ENCODE measurements around the gene TMEM37. TPM values are rescaled to one million over a fixed set of nuclear protein-coding genes. Genes with fewer than 3 reads are reported as not detected.

The TMEM37 gene, protein sequence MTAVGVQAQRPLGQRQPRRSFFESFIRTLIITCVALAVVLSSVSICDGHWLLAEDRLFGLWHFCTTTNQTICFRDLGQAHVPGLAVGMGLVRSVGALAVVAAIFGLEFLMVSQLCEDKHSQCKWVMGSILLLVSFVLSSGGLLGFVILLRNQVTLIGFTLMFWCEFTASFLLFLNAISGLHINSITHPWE
- total RNA-seq (2.0 TPM), polyA plus RNA-seq (ENCODE audit: insufficient read depth in 1 of 8, insufficient read length in 8 of 8, low replicate concordance in 1 of 8) (10 to 100 TPM in 1 of 8 donors, 1 to 10 TPM in 7; 3.3 to 10.9 (median 5.9) TPM)
- long read RNA-seq, donor 1, partial matches to known transcripts, result 0 of 2 reads
- long read RNA-seq, donor 1, other reads (novel, unspliced or antisense), result 0 of 2 reads
- long read RNA-seq, donor 2, result 0 reads
- long read RNA-seq, donor 3, transcript TMEM37-201 (2 exons, 1,688 nt), result major isoform, 7 of 12 reads
- long read RNA-seq, donor 3, partial matches to known transcripts, result 5 of 12 reads
- long read RNA-seq, donor 3, other reads (novel, unspliced or antisense), result 0 of 12 reads
- long read RNA-seq, donor 4, transcript TMEM37-201 (2 exons, 1,688 nt), result major isoform, 5 of 5 reads
- long read RNA-seq, donor 4, partial matches to known transcripts, result 0 of 5 reads
- long read RNA-seq, donor 4, other reads (novel, unspliced or antisense), result 0 of 5 reads
- long read RNA-seq, donor 5, partial matches to known transcripts, result 0 of 4 reads
- long read RNA-seq, donor 5, other reads (novel, unspliced or antisense), result 0 of 4 reads
- long read RNA-seq, donor 6, partial matches to known transcripts, result 0 of 4 reads
- long read RNA-seq, donor 6, other reads (novel, unspliced or antisense), result 0 of 4 reads
- long read RNA-seq, donor 7, transcript TMEM37-201 (2 exons, 1,688 nt), result major isoform, 5 of 5 reads
- long read RNA-seq, donor 7, partial matches to known transcripts, result 0 of 5 reads
- long read RNA-seq, donor 7, other reads (novel, unspliced or antisense), result 0 of 5 reads
- long read RNA-seq, donor 8, partial matches to known transcripts, result 0 of 3 reads
- long read RNA-seq, donor 8, other reads (novel, unspliced or antisense), result 0 of 3 reads
- long read RNA-seq, donor 9, partial matches to known transcripts, result 0 of 3 reads
- long read RNA-seq, donor 9, other reads (novel, unspliced or antisense), result 0 of 3 reads
- long read RNA-seq, donor 10, partial matches to known transcripts, result 0 of 4 reads
- long read RNA-seq, donor 10, other reads (novel, unspliced or antisense), result 0 of 4 reads
- long read RNA-seq, donor 11, transcript TMEM37-201 (2 exons, 1,688 nt), result major isoform, 5 of 5 reads
- long read RNA-seq, donor 11, partial matches to known transcripts, result 0 of 5 reads
- long read RNA-seq, donor 11, other reads (novel, unspliced or antisense), result 0 of 5 reads

DNA sequence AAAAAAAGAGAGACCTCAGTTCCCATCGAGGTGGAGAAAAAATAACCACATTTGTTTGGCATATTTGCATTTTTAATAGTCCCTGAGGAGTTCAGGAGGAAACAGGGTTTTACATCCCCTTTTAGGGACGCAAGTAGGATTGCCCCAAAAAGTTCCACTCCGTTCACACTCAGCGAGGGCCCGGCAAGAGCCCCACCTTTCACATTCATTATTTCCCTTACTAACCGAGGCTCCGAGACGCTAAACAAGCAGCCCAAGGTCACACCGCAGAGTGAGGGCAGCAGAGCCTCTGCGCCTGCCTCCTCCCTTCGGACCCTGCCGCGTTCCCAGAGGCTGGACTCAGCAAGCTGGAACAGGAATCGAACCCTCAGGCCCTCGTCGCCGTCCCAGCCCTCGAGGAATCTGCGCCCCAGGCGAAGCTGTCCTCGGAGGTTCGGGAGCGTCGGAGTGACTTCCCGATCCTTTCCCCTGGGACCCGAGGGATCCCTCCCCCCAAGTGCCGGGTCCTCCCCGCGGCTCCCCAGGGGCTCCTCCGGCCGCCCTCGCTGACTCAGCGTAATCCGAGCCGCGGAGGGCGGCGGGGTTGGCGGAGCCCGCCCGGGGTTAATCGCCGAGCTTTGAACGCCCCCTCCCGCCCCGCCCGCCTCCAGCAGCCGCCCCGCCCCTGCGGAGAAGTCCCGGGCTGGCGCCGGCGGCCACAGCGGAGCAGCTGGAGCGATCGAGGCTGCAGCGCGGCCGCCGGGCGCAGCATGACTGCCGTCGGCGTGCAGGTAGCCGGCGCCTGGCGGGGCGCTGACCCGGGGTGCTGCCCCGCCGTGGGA lies at the start of gene TMEM37:
TSS of gene TMEM37 (plus strand) at position 700 of the 821 bp plus-strand sequence. CDS start at position 750, 50 bp downstream.
- peaks cover 25% of the 10 kb centered on the region for H3K27me3 ChIP-seq (ENCODE audit: control insufficient read depth, insufficient read depth, low read length)
- peaks cover 46% of the 10 kb centered on the region for H3K4me1 ChIP-seq (ENCODE audit: control insufficient read depth, insufficient read depth, low read length)
- peak; percentile 84 for DNase-seq
- H3K36me3 ChIP-seq (ENCODE audit: control insufficient read depth, insufficient read depth, low read length), result no peaks in the 10 kb centered on the region
- H3K9me3 ChIP-seq (replicated peaks; ENCODE audit: control insufficient read depth, low read depth, low read length), result no peaks in the 10 kb centered on the region
- peak within 1 kb of the TSS; percentile 50 for H3K4me3 ChIP-seq (ENCODE audit: low read length)
- H3K27ac ChIP-seq (ENCODE audit: low read length), result peak within 1 kb of the TSS; percentile 55
- WGBS (ENCODE audit: insufficient coverage), result 2% methylated on average over 71 of the region's 72 CpGs

DNA sequence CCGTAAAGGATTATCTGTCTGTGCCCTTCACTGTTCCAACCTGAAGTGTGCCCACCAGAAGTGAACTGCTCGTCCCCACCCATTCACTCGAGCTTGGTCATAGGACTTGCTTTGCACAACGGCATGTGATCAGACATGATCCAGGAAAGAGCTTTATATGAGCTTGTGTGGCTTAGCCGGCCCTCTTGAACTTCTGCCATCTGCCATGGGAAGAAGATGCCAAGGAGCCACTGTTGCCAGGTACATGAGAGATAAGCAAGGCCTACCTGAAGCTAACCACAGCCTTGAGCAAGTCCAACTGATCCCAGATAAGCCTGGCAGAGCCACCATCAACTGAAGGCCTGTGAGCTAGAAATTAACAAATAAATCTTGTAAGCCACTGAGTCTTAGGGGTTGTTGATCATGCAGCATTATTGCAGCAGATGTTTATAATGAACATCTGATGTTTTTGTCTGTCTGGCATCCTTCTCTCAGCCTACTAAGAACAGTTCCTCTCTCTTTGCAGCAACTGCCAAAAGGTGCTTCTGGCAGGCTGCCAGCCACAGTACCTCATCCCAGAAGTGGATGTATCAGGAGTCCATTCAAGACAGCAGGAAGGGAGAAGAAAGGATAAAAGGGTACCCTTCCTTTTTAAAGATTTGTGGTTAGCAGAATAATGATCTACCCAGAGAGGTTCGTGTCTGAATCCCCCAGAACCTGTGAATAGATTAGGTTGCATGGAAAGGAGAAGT lies 48.1 kb upstream of the TMEM37 start:
- no peaks in the 10 kb centered on the region for H3K36me3 ChIP-seq (ENCODE audit: control insufficient read depth, insufficient read depth, low read length)
- H3K4me3 ChIP-seq (ENCODE audit: low read length), result no peak overlapping the region
- no peaks in the 10 kb centered on the region for H3K9me3 ChIP-seq (replicated peaks; ENCODE audit: control insufficient read depth, low read depth, low read length)
- peaks cover 7% of the 10 kb centered on the region for H3K4me1 ChIP-seq (ENCODE audit: control insufficient read depth, insufficient read depth, low read length)
- H3K27ac ChIP-seq (ENCODE audit: low read length), result no peak overlapping the region
- H3K27me3 ChIP-seq (ENCODE audit: control insufficient read depth, insufficient read depth, low read length), result no peaks in the 10 kb centered on the region
- WGBS (ENCODE audit: insufficient coverage), result 65% methylated on average over 5 of the region's 6 CpGs
- peak; percentile 20 for DNase-seq

DNA sequence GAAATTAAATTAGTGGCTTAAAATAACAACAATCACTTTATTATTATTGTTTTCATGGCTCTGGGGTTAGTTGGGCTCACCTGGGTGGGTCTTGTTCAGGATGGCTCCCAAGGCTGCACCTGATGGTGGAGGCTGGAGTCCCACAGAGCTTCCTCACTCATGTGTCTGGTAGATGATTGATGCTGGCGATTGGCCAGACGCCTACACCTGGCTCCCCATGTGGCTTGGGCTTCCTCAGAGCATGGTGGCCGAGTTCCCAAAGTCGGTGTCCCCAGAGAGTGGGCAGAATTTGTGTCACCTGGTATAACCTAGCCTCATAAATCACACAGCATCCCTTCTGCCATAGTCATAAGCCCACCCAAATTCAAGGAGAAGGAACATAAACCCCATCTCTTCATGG lies 46.7 kb upstream of the TMEM37 start:
- H3K27me3 ChIP-seq (ENCODE audit: control insufficient read depth, insufficient read depth, low read length), result no peaks in the 10 kb centered on the region
- WGBS (ENCODE audit: insufficient coverage), result 72% methylated on average over 2 of the region's 4 CpGs
- no peaks in the 10 kb centered on the region for H3K36me3 ChIP-seq (ENCODE audit: control insufficient read depth, insufficient read depth, low read length)
- H3K27ac ChIP-seq (ENCODE audit: low read length), result no peak overlapping the region
- no peaks in the 10 kb centered on the region for H3K9me3 ChIP-seq (replicated peaks; ENCODE audit: control insufficient read depth, low read depth, low read length)
- no peak for DNase-seq
- H3K4me1 ChIP-seq (ENCODE audit: control insufficient read depth, insufficient read depth, low read length), result peaks cover 13% of the 10 kb centered on the region
- no peak overlapping the region for H3K4me3 ChIP-seq (ENCODE audit: low read length)

- H3K4me3 ChIP-seq (ENCODE audit: low read length), result no peak overlapping the region
- DNase-seq, result no peak
- H3K36me3 ChIP-seq (ENCODE audit: control insufficient read depth, insufficient read depth, low read length), result no peaks in the 10 kb centered on the region
- no CpG with 5 or more reads among the region's 3 CpGs for WGBS (ENCODE audit: insufficient coverage)
- H3K4me1 ChIP-seq (ENCODE audit: control insufficient read depth, insufficient read depth, low read length), result peaks cover 13% of the 10 kb centered on the region
- no peaks in the 10 kb centered on the region for H3K27me3 ChIP-seq (ENCODE audit: control insufficient read depth, insufficient read depth, low read length)
- H3K27ac ChIP-seq (ENCODE audit: low read length), result no peak overlapping the region
- no peaks in the 10 kb centered on the region for H3K9me3 ChIP-seq (replicated peaks; ENCODE audit: control insufficient read depth, low read depth, low read length)
Observed at GRCh38 chr2:119385466-119385865, 46.2 kb upstream of the TMEM37 start.

DNA sequence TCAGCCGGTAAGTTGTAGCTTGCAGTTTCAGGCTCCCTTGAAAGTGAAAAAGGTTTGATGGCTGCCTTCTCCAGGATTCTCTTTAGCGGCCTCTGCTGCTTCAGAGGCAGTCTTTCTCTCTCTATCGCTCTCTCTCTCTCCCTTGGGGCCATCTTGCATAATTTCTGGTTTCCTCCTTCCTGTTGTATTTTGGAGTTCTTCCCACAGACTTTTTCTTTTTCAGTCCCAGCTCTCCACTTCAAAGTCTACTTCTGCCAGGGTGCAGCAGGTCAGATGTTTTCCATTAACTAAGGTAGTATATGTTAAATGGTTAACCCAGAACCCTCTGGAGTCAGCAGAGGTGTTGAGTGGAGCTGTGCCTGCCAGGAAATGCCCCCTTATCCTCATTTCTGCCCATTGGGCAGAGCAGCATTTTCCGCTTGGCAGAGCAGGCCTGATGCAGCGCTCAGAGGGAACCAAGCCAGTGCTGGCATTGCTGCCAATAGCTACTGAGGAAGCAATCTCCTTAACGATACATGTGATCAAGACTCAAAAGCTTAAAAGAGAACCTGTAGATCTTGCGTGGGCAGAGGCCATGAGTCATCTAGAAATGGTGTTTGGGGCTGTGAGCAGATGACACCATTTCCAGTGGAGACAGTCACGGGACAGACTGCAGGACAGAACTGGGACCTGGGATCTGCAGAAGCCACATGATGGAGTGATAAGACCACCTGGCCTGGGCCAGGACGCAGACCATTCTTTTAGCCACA lies 44.1 kb upstream of the TMEM37 start:
- no peaks in the 10 kb centered on the region for H3K9me3 ChIP-seq (replicated peaks; ENCODE audit: control insufficient read depth, low read depth, low read length)
- DNase-seq, result peak; percentile 93
- no peaks in the 10 kb centered on the region for H3K27me3 ChIP-seq (ENCODE audit: control insufficient read depth, insufficient read depth, low read length)
- H3K4me3 ChIP-seq (ENCODE audit: low read length), result no peak overlapping the region
- H3K4me1 ChIP-seq (ENCODE audit: control insufficient read depth, insufficient read depth, low read length), result peaks cover 13% of the 10 kb centered on the region
- no peak overlapping the region for H3K27ac ChIP-seq (ENCODE audit: low read length)
- WGBS (ENCODE audit: insufficient coverage), result 45% methylated on average over 6 of the region's 9 CpGs
- no peaks in the 10 kb centered on the region for H3K36me3 ChIP-seq (ENCODE audit: control insufficient read depth, insufficient read depth, low read length)

GRCh38 chr2:119389615-119390306 lies 41.9 kb upstream of the TMEM37 start:
- peaks cover 13% of the 10 kb centered on the region for H3K4me1 ChIP-seq (ENCODE audit: control insufficient read depth, insufficient read depth, low read length)
- H3K4me3 ChIP-seq (ENCODE audit: low read length), result no peak overlapping the region
- DNase-seq, result peak; percentile 83
- H3K27me3 ChIP-seq (ENCODE audit: control insufficient read depth, insufficient read depth, low read length), result no peaks in the 10 kb centered on the region
- H3K36me3 ChIP-seq (ENCODE audit: control insufficient read depth, insufficient read depth, low read length), result no peaks in the 10 kb centered on the region
- H3K9me3 ChIP-seq (replicated peaks; ENCODE audit: control insufficient read depth, low read depth, low read length), result no peaks in the 10 kb centered on the region
- no peak overlapping the region for H3K27ac ChIP-seq (ENCODE audit: low read length)
- WGBS (ENCODE audit: insufficient coverage), result 10% methylated on average over 2 of the region's 5 CpGs

DNA sequence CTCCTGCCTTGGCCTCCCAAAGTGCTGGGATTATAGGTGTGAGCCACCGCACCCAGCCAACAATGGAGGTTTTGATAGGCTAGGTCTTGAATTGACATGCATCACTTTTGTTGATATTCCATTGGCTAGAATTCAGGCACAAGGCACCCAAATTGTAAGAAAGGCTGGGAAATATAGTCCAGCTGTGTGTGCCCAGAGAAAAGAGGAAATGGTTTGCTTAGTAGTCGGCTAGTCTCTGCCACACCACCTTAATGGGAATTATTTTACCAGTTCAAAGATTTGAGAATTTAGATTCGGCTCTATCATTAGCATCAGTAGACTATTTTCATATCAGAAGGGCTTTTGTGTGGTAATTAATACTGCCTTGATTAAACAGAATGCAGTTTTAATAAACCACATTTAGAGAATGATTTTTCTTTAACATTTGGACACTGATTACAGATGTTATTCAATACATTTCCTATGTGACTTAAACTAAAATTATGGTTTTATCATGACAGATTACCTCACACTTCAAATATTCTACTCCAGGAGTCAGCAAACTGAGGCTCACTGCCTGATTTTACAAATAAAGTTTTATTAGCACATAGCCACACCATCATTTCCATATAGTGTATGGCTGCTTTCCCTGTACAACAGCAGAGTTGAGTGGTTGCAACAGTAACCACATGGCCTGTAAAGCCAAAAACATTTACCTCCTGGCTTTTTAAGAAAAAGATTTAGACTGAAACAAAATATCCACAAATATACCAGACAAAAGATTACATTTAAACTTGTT lies 37.5 kb upstream of the TMEM37 start:
- H3K36me3 ChIP-seq (ENCODE audit: control insufficient read depth, insufficient read depth, low read length), result no peaks in the 10 kb centered on the region
- no CpG with 5 or more reads among the region's 3 CpGs for WGBS (ENCODE audit: insufficient coverage)
- DNase-seq, result no peak

More for the DNA sequence above, 37.5 kb upstream of the TMEM37 start:
- Histone ChIP-seq H3K9me3 (replicated peaks; ENCODE audit: control insufficient read depth, low read depth, low read length) (no peaks in the 10 kb centered on the region), H3K27me3 (ENCODE audit: control insufficient read depth, insufficient read depth, low read length) (no peaks in the 10 kb centered on the region), H3K27ac (ENCODE audit: low read length) (no peak overlapping the region), H3K4me3 (ENCODE audit: low read length) (no peak overlapping the region), H3K4me1 (ENCODE audit: control insufficient read depth, insufficient read depth, low read length) (peaks cover 5% of the 10 kb centered on the region)
